Spinal cord (tissue), 10 donors: Measurements from ENCODE around the gene GART. TPM values are rescaled to one million over a fixed set of nuclear protein-coding genes. Genes with fewer than 3 reads are reported as not detected.
A peak's percentile ranks its signal among the peaks of the same experiment; 100 is the strongest.
"Not testable (repeated sequence)": the region's sequence is repeated elsewhere in the genome, so short reads cannot be mapped to it uniquely, and the experiment has no call there.

ENCODE experiments used
- DNase-seq, 6 donors: peaks; one replicate each; pipeline versions ENCODE4 v3.0.0 to v3.0.0-alpha.2; 2013 to 2015; ENCODE audit warnings: low spot score in 6 of 6, low read depth in 4 of 6
- H3K27ac ChIP-seq: one replicate; pipeline ENCODE4 v1.5.1; 2013; ENCODE audit warnings: low read depth, low read length, control low read depth
- H3K27me3 ChIP-seq: one replicate; pipeline ENCODE4 v1.6.1; 2013; ENCODE audit warnings: low read length; ENCODE audit not compliant: control insufficient read depth, insufficient read depth
- H3K36me3 ChIP-seq: one replicate; pipeline ENCODE4 v1.6.1; 2013; ENCODE audit warnings: low read length; ENCODE audit not compliant: control insufficient read depth, insufficient read depth
- H3K4me1 ChIP-seq: one replicate; pipeline ENCODE4 v1.6.1; 2013; ENCODE audit warnings: low read length; ENCODE audit not compliant: control insufficient read depth, insufficient read depth
- H3K4me3 ChIP-seq: one replicate; pipeline ENCODE4 v1.5.1; 2013; ENCODE audit warnings: low read depth, low read length, control low read depth
- H3K9me3 ChIP-seq: one replicate; pipeline ENCODE4 v1.6.1; 2013; ENCODE audit warnings: low read length; ENCODE audit not compliant: control insufficient read depth, insufficient read depth
- WGBS: methylation state at CpG from one replicate; pipeline ENCODE4 v1.1.5; 2013; ENCODE audit warnings: missing lambda C conversion rate; ENCODE audit not compliant: insufficient coverage; 5-methylcytosine and 5-hydroxymethylcytosine counted together
- polyA plus RNA-seq, 2 donors: library from polyadenylated mRNA; unstranded; fragments of 120-200 nt; gene quantifications; one replicate each; pipeline ENCODE4 v1.2.1, GENCODE V29; 2013; ENCODE audit not compliant: insufficient read length in 2 of 2
- total RNA-seq, 2 donors: library from RNA; depleted of rRNA in 1 of 2; stranded (reverse); fragments of 120-200 nt in 1 of 2; fragments of >200 nt in 1 of 2; gene quantifications; one replicate each; pipeline versions ENCODE4 v1.2.3 to v1.2.4, GENCODE V29; 2013 to 2014
- donor health status: healthy.

Gene GART
- total and polyA plus RNA-seq, 4 donors, result 54.3 to 80.7 (median 65.8) TPM

GRCh38 chr21:33479679-33480480 is 62.0 kb downstream of the GART start, which contains the start of gene TMEM50B:
TSS of gene TMEM50B (minus strand) at chr21:33479974. CDS start at chr21:33468885, 11,089 bp downstream.
- WGBS, result 0% methylated on average over 85 of the region's 93 CpGs

GRCh38 chr21:33478935-33479678 is 62.8 kb downstream of the GART start:
- no peaks in the 10 kb centered on the region for H3K27me3 ChIP-seq
- WGBS, result under 1% methylated on average over 63 of the region's 68 CpGs
- DNase-seq, result peak in 4 of 6 donors; percentile 5 to 53 (median 40)
- peaks cover 11% of the 10 kb centered on the region for H3K4me1 ChIP-seq
- no peaks in the 10 kb centered on the region for H3K36me3 ChIP-seq
- H3K9me3 ChIP-seq, result no peaks in the 10 kb centered on the region
- peak overlapping the region; percentile 84 for H3K27ac ChIP-seq
- H3K4me3 ChIP-seq, result peak overlapping the region; percentile 81

More at GRCh38 chr21:33479679-33480480, 62.0 kb downstream of the GART start, which contains the start of gene TMEM50B:
- peak; percentile 82 to 98 (median 88) for DNase-seq
- peaks cover 11% of the 10 kb centered on the region for H3K4me1 ChIP-seq
- H3K9me3 ChIP-seq, result no peaks in the 10 kb centered on the region
- H3K4me3 ChIP-seq, result peak within 1 kb of the TSS; percentile 81
- no peaks in the 10 kb centered on the region for H3K27me3 ChIP-seq
- H3K36me3 ChIP-seq, result no peaks in the 10 kb centered on the region
- peak within 1 kb of the TSS; percentile 85 for H3K27ac ChIP-seq

GRCh38 chr21:33478182-33478581 is 63.7 kb downstream of the GART start:
- Histone ChIP-seq H3K9me3 (no peaks in the 10 kb centered on the region), H3K4me3 (peak overlapping the region; percentile 81), H3K36me3 (no peaks in the 10 kb centered on the region), H3K4me1 (peaks cover 11% of the 10 kb centered on the region), H3K27ac (no peak overlapping the region), H3K27me3 (no peaks in the 10 kb centered on the region)
- no peak for DNase-seq
- 61% methylated on average over 9 of the region's 9 CpGs for WGBS

- Histone ChIP-seq H3K4me3 (no peak overlapping the region), H3K9me3 (no peaks in the 10 kb centered on the region), H3K27ac (no peak overlapping the region), H3K27me3 (no peaks in the 10 kb centered on the region), H3K36me3 (no peaks in the 10 kb centered on the region), H3K4me1 (peaks cover 11% of the 10 kb centered on the region)
- DNase-seq, result no peak
- 100% methylated on average over 3 of the region's 7 CpGs for WGBS
Measured at GRCh38 chr21:33477066-33477465, 64.9 kb downstream of the GART start.

GRCh38 chr21:33473344-33473743 is 68.6 kb downstream of the GART start:
- Histone ChIP-seq H3K4me3 (no peak overlapping the region), H3K27ac (no peak overlapping the region), H3K36me3 (no peaks in the 10 kb centered on the region), H3K27me3 (no peaks in the 10 kb centered on the region), H3K4me1 (peaks cover 7% of the 10 kb centered on the region), H3K9me3 (no peaks in the 10 kb centered on the region)
- 100% methylated on average over 1 of the region's 3 CpGs for WGBS
- no peak for DNase-seq

- no CpG with 5 or more reads among the region's 2 CpGs for WGBS
- no peak overlapping the region for H3K27ac ChIP-seq
Measured at GRCh38 chr21:33470701-33471100, 71.2 kb downstream of the GART start.

GRCh38 chr21:33469183-33469582 is 72.7 kb downstream of the GART start:
- WGBS, result 97% methylated on average over 4 of the region's 4 CpGs
- H3K27ac ChIP-seq, DNase-seq, H3K4me1 ChIP-seq, H3K27me3 ChIP-seq, H3K9me3 ChIP-seq, H3K36me3 ChIP-seq, H3K4me3 ChIP-seq: not testable (repeated sequence)

More at GRCh38 chr21:33470701-33471100, 71.2 kb downstream of the GART start:
- Histone ChIP-seq H3K4me1 (no peaks in the 10 kb centered on the region), H3K4me3 (no peak overlapping the region), H3K9me3 (no peaks in the 10 kb centered on the region), H3K36me3 (no peaks in the 10 kb centered on the region), H3K27me3 (no peaks in the 10 kb centered on the region)
- DNase-seq, result no peak

GRCh38 chr21:33461538-33462250 is 80.2 kb downstream of the GART start:
- Histone ChIP-seq H3K27me3 (no peaks in the 10 kb centered on the region), H3K36me3 (peaks cover 8% of the 10 kb centered on the region), H3K4me1 (no peaks in the 10 kb centered on the region), H3K4me3 (no peak overlapping the region), H3K27ac (no peak overlapping the region), H3K9me3 (no peaks in the 10 kb centered on the region)
- WGBS, result 100% methylated on average over 1 of the region's 5 CpGs
- no peak for DNase-seq

GRCh38 chr21:33458861-33459260 is 83.1 kb downstream of the GART start:
- no peaks in the 10 kb centered on the region for H3K9me3 ChIP-seq
- 100% methylated on average over 2 of the region's 3 CpGs for WGBS
- peaks cover 12% of the 10 kb centered on the region for H3K36me3 ChIP-seq
- H3K27ac ChIP-seq, result no peak overlapping the region
- no peaks in the 10 kb centered on the region for H3K27me3 ChIP-seq
- no peak overlapping the region for H3K4me3 ChIP-seq
- DNase-seq, result no peak
- no peaks in the 10 kb centered on the region for H3K4me1 ChIP-seq
